ENCODE results near the gene SLC15A3.
"Not testable (repeated sequence)": the region's sequence is repeated elsewhere in the genome, so short reads cannot be mapped to it uniquely, and the experiment has no call there.

Gene SLC15A3

GRCh38 chr11:60912223-60912850, 39.6 kb downstream of the SLC15A3 start:
- H3K4me3 ChIP-seq (ENCODE audit: low read depth, low read length) = no peak overlapping the region
- no peak for DNase-seq (ENCODE audit: low read depth)
- no peak for TF ChIP-seq CTCF (IDR thresholded peaks at IDR 0.05; ENCODE audit: low read depth, low read length, missing control alignments)

- TF ChIP-seq CTCF (IDR thresholded peaks at IDR 0.05; ENCODE audit: low read depth, low read length, missing control alignments) = peak; percentile 32
- H3K4me3 ChIP-seq (ENCODE audit: low read depth, low read length) = no peak overlapping the region
- DNase-seq (ENCODE audit: low read depth) = no peak
These were observed 41.1 kb downstream of the SLC15A3 start for GRCh38 chr11:60910711-60911380.

- TF ChIP-seq CTCF (IDR thresholded peaks at IDR 0.05; ENCODE audit: low read depth, low read length, missing control alignments) = no peak
- DNase-seq (ENCODE audit: low read depth) = peak; percentile 97
- H3K4me3 ChIP-seq (ENCODE audit: low read depth, low read length) = no peak overlapping the region
These were observed 41.7 kb downstream of the SLC15A3 start for GRCh38 chr11:60910281-60910687.

GRCh38 chr11:60909680-60910280, 42.2 kb downstream of the SLC15A3 start:
- DNase-seq (ENCODE audit: low read depth); H3K4me3 ChIP-seq (ENCODE audit: low read depth, low read length): not testable (repeated sequence)

GRCh38 chr11:60908803-60909202, 43.2 kb downstream of the SLC15A3 start:
- TF ChIP-seq CTCF (IDR thresholded peaks at IDR 0.05; ENCODE audit: low read depth, low read length, missing control alignments) = no peak
- H3K4me3 ChIP-seq (ENCODE audit: low read depth, low read length) = no peak overlapping the region
- no peak for DNase-seq (ENCODE audit: low read depth)

- peak within 1 kb of the TSS; percentile 87 for H3K4me3 ChIP-seq (ENCODE audit: low read depth, low read length)
- DNase-seq (ENCODE audit: low read depth) = peak; percentile 92
- no peak for TF ChIP-seq CTCF (IDR thresholded peaks at IDR 0.05; ENCODE audit: low read depth, low read length, missing control alignments)
These were observed 45.6 kb downstream of the SLC15A3 start, which contains the start of gene PRPF19 for GRCh38 chr11:60906132-60906972. Gene PRPF19 (minus strand): TSS chr11:60906585. CDS start chr11:60906382, 203 bp downstream.

Data from GM12864 (cell line).